Activated CD4-positive, alpha-beta T cell treated with anti-CD3 and anti-CD28 coated beads for 24 hours (primary cell): ENCODE measurements around the gene LSP1.

Experiments
- DNase-seq, 2 donors: peaks; one replicate each; pipeline ENCODE4 v3.0.0-alpha.2; 2020; ENCODE audit warnings: low read depth in 2 of 2

The LSP1 gene

GRCh38 chr11:1917523-1918435, 64.9 kb downstream of the LSP1 start:
- no peak for DNase-seq

- no peak for DNase-seq
These were observed 65.8 kb downstream of the LSP1 start for GRCh38 chr11:1918436-1919315.

DNA sequence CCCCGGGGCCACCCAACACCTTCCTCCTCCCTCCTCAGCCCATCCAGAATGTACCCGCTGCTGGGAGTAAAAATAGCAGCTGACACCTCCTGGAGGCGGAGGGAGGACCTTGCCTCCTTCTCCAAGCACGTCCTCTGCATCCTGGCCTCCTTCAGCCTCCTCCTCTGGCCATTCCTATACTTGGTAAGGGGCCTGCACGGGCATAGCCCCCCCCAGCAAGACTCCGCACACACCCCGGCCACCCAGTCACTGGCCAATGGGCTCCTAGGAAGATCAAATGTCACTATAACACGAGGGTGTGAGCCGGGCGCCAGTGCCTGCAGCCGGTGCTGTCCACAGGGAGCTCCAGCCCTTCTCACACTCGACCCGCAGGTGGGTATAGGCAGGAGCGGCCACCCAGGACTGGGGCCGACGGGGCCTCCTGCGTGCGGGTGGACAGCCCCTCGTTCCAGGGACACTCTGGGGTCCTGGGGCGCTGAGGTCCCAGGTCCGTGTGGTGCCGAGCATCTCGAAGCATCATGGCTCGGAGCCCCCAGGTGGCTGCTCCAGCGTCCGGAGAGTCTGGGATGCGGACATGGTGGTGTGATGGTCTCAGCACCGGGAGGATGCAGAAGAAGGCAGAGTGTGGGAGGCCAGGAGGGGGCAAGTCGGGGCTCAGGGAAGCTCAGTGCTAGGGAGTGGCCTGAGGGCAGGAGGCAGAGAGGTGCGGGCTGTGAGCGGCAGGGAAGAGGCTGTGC, 66.7 kb downstream of the LSP1 start, which contains the start of gene TNNT3:
Gene TNNT3 (plus strand): TSS at position 313 of the 737 bp plus-strand sequence. CDS start 3,172 bp downstream, outside the sequence.
- DNase-seq: no peak

- DNase-seq: no peak
These were observed 67.4 kb downstream of the LSP1 start for GRCh38 chr11:1920128-1920908.

DNA sequence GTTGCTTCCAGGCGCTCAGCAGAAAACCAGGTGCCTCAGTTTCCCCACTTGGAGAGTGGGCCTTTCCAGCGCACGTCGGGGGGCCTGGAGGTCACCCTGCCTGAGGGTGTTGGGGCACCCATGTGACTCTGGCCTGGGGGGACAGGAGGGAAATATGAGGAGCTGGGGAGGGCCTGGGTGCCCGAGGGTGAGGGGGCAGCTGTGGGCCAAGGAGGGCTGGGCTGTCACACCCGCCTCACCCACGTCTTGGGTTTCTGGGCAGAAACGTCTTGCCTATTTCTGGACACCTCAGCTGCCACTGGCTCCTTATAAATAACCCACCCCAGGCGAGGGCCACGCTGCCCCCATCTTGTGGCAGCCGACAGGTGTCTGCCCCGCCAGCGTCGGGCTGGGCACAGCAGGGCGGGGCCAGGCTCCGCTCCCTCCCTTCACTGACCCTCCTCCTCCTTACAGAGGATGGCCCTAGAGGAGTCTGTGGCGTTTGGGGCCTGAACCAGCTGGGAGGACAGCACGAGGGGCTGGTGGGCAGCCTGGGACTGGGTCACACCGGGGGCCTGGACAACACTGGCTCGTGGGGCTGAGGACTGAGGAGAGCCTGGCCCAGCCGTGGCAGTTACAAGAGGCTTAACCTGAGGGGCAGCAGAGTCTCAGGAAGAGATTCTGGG, 68.2 kb downstream of the LSP1 start:
- no peak for DNase-seq

- DNase-seq: no peak
These were observed 68.8 kb downstream of the LSP1 start for GRCh38 chr11:1921574-1922141.

DNA sequence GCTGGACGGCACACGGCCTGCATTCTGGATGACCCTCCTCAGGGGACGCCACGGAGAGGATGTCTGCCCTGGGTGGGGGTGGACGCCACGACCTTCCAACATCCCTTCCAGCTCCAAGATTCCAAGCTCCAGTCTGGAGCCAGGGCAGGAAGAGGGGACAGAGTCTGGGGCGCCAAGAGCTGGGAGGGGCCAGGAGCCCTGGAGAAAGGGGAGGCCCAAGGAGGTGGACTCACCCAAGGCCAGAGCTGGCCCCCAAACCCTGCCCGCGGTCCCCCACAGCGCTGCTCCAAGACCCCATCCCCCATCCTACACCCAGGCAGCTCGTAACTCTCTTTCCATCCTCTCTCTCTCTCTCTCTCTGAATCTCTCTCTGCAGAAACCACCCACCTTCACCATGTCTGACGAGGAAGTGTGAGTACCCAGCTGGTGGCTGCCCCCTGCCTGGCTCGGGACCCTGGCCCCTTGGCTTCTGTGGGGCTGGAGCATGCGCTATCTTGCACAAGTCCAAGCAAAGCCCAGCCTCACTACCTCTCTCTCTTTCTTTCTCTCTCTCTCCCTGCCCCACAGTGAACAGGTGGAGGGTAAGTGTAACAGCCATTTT, 69.7 kb downstream of the LSP1 start:
- no peak for DNase-seq

DNA sequence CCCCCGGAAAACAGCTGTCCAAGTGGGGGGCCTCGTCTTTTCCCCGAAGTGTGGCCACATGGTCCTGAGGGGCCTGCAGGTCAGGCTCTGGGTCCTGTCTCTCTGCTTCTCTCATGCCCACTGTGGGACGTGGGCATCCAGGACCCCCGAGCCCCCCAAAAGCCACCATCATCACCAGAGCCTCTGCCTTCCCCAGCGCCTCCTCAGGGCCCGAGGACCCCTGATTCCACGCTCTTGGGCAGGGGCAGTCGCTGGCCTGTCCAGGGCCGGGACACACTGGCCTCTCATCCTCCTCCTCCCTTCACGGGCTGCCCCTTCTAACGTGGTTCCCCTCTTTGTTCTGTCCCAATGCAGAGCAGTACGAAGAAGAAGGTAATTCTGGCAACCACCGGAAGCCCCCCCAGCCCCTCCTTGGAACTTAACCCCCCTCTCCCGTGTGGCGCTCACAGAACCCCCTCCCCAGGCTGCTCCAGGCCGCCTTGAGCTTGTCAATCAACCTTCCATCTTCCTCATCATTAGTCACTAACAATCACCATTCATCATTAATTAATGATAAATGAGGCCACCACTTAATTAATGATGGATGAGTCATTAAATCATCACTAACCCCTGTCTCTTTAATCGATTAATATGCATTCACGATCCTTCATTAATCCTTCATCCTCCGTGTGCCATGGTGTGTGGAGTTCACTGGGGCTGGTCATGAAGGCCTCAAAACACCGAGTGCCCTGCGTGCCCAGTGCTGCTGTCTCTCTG, 70.5 kb downstream of the LSP1 start:
- no peak for DNase-seq

DNA sequence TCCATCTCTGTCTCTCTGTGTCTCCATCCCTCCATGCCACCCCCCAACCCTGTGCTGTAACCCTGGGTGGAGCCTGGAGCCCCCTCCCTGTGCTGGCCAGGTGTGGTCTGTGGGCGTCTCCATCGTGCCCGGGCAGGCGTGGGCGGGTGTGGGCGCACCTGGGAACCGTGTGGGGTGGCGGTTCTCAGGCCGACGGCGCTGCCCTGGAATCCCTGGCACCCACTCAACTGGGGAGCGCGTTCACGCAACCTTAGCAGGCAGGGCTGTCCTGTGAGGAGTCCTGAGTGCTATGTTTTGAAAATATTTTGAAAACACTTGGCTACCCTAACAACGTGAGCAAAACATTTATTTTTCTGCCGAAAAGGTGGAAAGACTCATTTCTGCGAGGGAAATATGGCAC, 71.3 kb downstream of the LSP1 start:
- DNase-seq: no peak

DNA sequence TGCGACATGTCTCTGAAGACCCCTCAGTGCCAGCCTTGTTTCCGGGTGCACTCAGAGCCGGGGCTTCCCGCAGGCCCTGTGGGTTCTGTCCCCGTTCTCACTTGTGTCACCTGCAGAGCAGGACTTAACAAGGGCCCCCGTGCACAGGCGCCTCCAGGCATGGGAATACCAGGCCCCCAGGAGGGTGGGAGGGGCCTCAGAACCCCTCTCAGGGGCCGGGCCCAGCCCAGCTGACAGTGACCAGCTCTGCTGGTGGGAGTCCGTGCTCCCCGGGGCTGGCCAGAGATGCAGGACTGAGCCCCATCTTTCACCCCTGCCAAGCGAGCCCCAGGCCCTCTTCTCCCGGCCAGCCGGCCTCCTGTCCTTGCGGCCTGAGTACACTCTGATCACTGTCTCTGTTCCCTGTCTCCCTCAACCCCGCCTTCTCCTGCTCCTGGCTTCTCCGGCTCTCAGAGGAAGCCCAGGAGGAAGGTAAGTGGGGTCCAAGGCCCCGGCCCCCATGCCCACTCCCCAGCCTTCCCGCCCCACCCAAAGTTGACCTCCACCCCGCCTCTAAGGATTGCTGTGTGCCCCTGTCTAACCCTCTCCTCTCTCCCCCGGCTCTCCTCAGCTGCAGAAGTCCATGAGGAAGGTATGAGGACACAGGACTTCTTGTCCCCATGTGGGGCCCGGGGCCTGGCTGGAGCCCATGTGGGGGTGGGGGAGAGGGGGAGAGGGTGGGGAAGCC, 71.9 kb downstream of the LSP1 start:
- no peak for DNase-seq

- DNase-seq: no peak
These were observed 72.7 kb downstream of the LSP1 start for GRCh38 chr11:1925373-1926155.

GRCh38 chr11:1926156-1927025, 73.5 kb downstream of the LSP1 start:
- no peak for DNase-seq

- DNase-seq: no peak
These were observed 74.4 kb downstream of the LSP1 start for GRCh38 chr11:1927026-1927847.

GRCh38 chr11:1927848-1928469, 75.1 kb downstream of the LSP1 start:
- DNase-seq: no peak

DNA sequence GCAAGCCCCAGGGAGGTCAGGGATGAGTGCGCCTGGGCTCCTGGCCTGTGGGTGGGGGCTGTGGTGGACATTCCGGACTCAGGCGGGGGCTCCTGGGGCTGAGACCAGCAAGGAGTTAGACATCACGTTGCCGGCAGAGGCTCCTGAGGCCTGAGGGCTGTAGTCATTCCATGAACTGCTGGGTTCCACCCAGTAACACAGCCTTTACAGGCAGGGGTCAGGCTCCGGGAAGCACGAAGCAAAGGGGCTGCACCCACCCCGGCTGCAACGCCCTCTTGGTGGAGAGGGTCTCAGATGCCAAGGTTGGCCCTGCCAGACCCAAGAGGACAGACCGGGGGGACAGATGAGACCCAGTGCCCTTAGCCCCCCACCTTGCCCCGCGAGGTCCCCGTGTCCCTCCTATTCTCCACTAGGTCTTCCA, 75.6 kb downstream of the LSP1 start:
- DNase-seq: no peak
